Heart left ventricle (tissue), 16 donors: ENCODE data around the gene JSRP1. TPM values are rescaled to one million over a fixed set of nuclear protein-coding genes. Genes with fewer than 3 reads are reported as not detected.
A peak's percentile ranks its signal among the peaks of the same experiment; 100 is the strongest.

Experiments used
- ATAC-seq, 4 donors: fragments of 200-7000 bp; cut with Tn5 transposase; one replicate each; pipeline ENCODE4 v1.9.1; 2020 to 2022; ENCODE audit warnings: moderate library complexity in 4 of 4, mild to moderate bottlenecking in 3 of 4, moderate number of reproducible peaks in 1 of 4
- DNase-seq, 5 donors: peaks; one replicate each; pipeline ENCODE4 v3.0.0-alpha.2; 2020
- H3K27ac ChIP-seq, 12 donors: fragments of 200-600 bp; sonication (generic) in 4 of 12; one replicate each; pipeline versions ENCODE4 v1.5.0 to v1.8.0; 2016 to 2022; ENCODE audit warnings: mild to moderate bottlenecking in 2 of 12
- H3K27me3 ChIP-seq, 9 donors: fragments of 200-600 bp; sonication (generic) in 2 of 9; one replicate each; pipeline versions ENCODE4 v1.5.1 to v1.8.0; 2016 to 2022; ENCODE audit warnings: mild to moderate bottlenecking in 3 of 9
- H3K36me3 ChIP-seq, 9 donors: fragments of 200-600 bp; sonication (generic) in 2 of 9; one replicate each; pipeline versions ENCODE4 v1.5.0 to v1.8.0; 2018 to 2022; ENCODE audit warnings: mild to moderate bottlenecking in 2 of 9
- H3K4me1 ChIP-seq, 12 donors: fragments of 200-600 bp; sonication (generic) in 4 of 12; one replicate each; pipeline versions ENCODE4 v1.5.0 to v1.8.0; 2016 to 2022; ENCODE audit warnings: mild to moderate bottlenecking in 3 of 12
- H3K4me3 ChIP-seq, 12 donors: fragments of 200-600 bp; sonication (generic) in 4 of 12; one replicate each; pipeline versions ENCODE4 v1.5.0 to v1.8.0; 2017 to 2022; ENCODE audit warnings: mild to moderate bottlenecking in 9 of 12, moderate library complexity in 4 of 12
- H3K9me3 ChIP-seq, 12 donors: fragments of 200-600 bp; sonication (generic) in 4 of 12; one replicate each; pipeline versions ENCODE4 v1.5.0 to v1.8.0; 2016 to 2022; ENCODE audit warnings: mild to moderate bottlenecking in 1 of 12
- CTCF ChIP-seq, 12 donors: fragments of 200-600 bp; sonication (generic) in 4 of 12; IDR thresholded peaks; one replicate each; pipeline versions ENCODE4 v1.5.0 to v1.8.0; 2018 to 2022; ENCODE audit warnings: antibody characterized with exemption in 12 of 12, mild to moderate bottlenecking in 5 of 12
- POLR2A ChIP-seq, 2 donors: fragments of 450-650 bp; IDR thresholded peaks; one replicate each; pipeline ENCODE4 v1.6.1; 2017; ENCODE audit warnings: antibody characterized with exemption in 2 of 2, mild to moderate bottlenecking in 2 of 2, moderate library complexity in 2 of 2
- WGBS, 4 donors: extraction: QIAGEN DNeasy Blood & Tissue Kit in 2 of 4; methylation state at CpG; one replicate each; pipeline versions ENCODE4 v1.1.5 to v1.1.7; 2013 to 2018; 5-methylcytosine and 5-hydroxymethylcytosine counted together
- intact Hi-C, 10 donors: fragments of 100-400 bp; cut with DNase I; formaldehyde crosslinking; loops; one replicate each; pipeline versions ENCODE4 v1.11.1 to v1.14.2; 2022
- polyA plus RNA-seq, 2 donors: library from polyadenylated mRNA; stranded (reverse); fragments of 200-250 nt; gene quantifications; one replicate each; pipeline ENCODE4 v1.2.3, GENCODE V29; 2013
- total RNA-seq, 9 donors: library from RNA; depleted of rRNA in 2 of 9; stranded (reverse); fragments of >200 nt in 2 of 9; fragmentation: NEBNext Ultra II Directional in 3 of 9; extraction: Animal tissue kit (Norgen Biotek cat#: 25700) in 3 of 9; gene quantifications; one replicate each; pipeline versions ENCODE4 v1.1.0 to v1.2.4, GENCODE V29; 2016 to 2023
- donor health status: ischemic (EF 13 %, LVEDD 7.1; RV severe dilation, severe dysfunction).
- donor health status: healthy with polysubstance abuse.
- donor health status: DM: no; HTN: yes; CAD: no.
- donor health status: DM: no; HTN: no; CAD: no.
- donor health status: ischemic (EF 25% LVEDD 6.9; RV normal size, moderate dysfunction).
- donor health status: ischemic (EF 25% LVEDD 5.7; RV mildly dilated, moderate dysfunction).
- donor health status: healthy.
- donor health status: DM: yes; HTN: yes; CAD: no.
- donor health status: ischemic (EF 35%, LVEDD 5.7; RV mildly dilated, moderate dysfunction).
- donor health status: nonischemic (EF 11% LVEDD 7.7; RV severe dilation, severe dysfunction).
- donor health status: DM: yes; HTN: yes; CAD: no.
- donor health status: PGD.
- donor health status: ischemic (EF 29% LVEDD 5.4; RV normal size, mild dysfunction).
- donor health status: nonischemic (EF 23%, LVEDD 6.1; RV moderate dilation, normal function).

The JSRP1 gene
- total and polyA plus RNA-seq, 11 donors = 0.25 to 0.34 TPM; not detected in 9

DNA sequence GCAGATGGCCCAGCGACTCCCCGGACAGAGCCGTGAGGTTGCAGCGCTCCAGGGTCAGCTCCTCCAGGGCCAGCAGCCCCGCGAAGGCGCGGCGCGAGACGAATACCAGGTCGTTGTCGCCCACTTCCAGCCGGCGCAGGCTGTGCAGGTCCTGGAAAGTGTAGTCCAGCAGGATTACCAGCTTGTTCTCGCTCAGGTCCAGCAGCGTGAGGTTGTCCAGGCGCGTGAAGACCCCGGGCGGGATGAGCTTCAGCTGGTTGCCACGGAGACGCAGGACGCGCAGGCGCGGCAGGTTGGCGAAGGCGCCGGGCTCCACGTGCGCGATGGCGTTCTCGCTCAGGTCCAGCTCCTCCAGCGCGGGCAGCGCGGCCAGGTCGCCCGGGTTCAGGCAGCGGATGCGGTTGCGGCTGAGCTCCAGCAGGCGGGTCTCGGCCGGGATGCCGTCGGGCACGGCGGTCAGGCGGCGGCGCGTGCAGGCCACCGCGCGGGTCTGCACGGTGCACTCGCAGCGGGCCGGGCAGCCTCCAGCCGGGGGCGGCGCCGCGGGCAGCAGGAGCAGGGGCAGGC, 35.1 kb upstream of the JSRP1 start:
- Histone ChIP-seq H3K27ac (no peak overlapping the region), H3K4me1 (peaks cover 2 to 59% (median 33%) of the 10 kb centered on the region in 12 donors), H3K4me3 (peak overlapping the region in 11 of 12 donors; percentile 18 to 69 (median 38)), H3K36me3 (no peaks in the 10 kb centered on the region), H3K27me3 (peaks cover 35 to 78% (median 55%) of the 10 kb centered on the region in 9 donors), H3K9me3 (no peaks in the 10 kb centered on the region)
- TF ChIP-seq POLR2A (IDR thresholded peaks at IDR 0.05) (no peak), CTCF (IDR thresholded peaks at IDR 0.05) (no peak)
- no peak for ATAC-seq
- 0 to 7% (median 4%) methylated on average over 25 to 67 of the region's 67 CpGs for WGBS, 4 donors
- intact Hi-C loops = no loop called here
- no peak for DNase-seq

GRCh38 chr19:2290441-2291184, 34.4 kb upstream of the JSRP1 start:
- H3K4me3 ChIP-seq = peak overlapping the region; percentile 18 to 69 (median 38)
- TF ChIP-seq CTCF (IDR thresholded peaks at IDR 0.05) (no peak), POLR2A (IDR thresholded peaks at IDR 0.05) (no peak)
- no peaks in the 10 kb centered on the region for H3K9me3 ChIP-seq
- no peak for ATAC-seq
- WGBS, 4 donors = 2 to 3% (median 3%) methylated on average over 17 to 82 of the region's 82 CpGs
- intact Hi-C loops = no loop called here
- H3K36me3 ChIP-seq = no peaks in the 10 kb centered on the region
- DNase-seq = no peak
- H3K27me3 ChIP-seq = peaks cover 35 to 80% (median 55%) of the 10 kb centered on the region in 9 donors
- peak overlapping the region in 1 of 12 donors; percentile 84 for H3K27ac ChIP-seq
- H3K4me1 ChIP-seq = peaks cover 2 to 59% (median 33%) of the 10 kb centered on the region in 12 donors

GRCh38 chr19:2289714-2290435, 33.7 kb upstream of the JSRP1 start:
- Histone ChIP-seq H3K27ac (peak overlapping the region in 3 of 12 donors; percentile 10 to 84 (median 11)), H3K27me3 (peaks cover 35 to 80% (median 55%) of the 10 kb centered on the region in 9 donors), H3K9me3 (no peaks in the 10 kb centered on the region), H3K36me3 (no peaks in the 10 kb centered on the region), H3K4me3 (peak overlapping the region; percentile 18 to 69 (median 38)), H3K4me1 (peaks cover 2 to 53% (median 30%) of the 10 kb centered on the region in 12 donors)
- DNase-seq (peak in 1 of 5 donors; percentile 55), ATAC-seq (peak in 3 of 4 donors; percentile 24 to 46 (median 35))
- no peak for TF ChIP-seq CTCF (IDR thresholded peaks at IDR 0.05)
- no peak for TF ChIP-seq POLR2A (IDR thresholded peaks at IDR 0.05)
- intact Hi-C loops = loop anchor here in 1 of 10 donors (10.0 kb wide), 1 partner anchor 105 kb away; no protein-coding TSS in a partner anchor
- 1 to 2% (median 2%) methylated on average over 20 to 74 of the region's 74 CpGs for WGBS, 4 donors
